Measurements from ENCODE around the gene SPATA9. TPM values are rescaled to one million over a fixed set of nuclear protein-coding genes. Genes with fewer than 3 reads are reported as not detected.

SPATA9 gene
- total RNA-seq, 1 experiment from 2014 or later = 0.34 TPM

DNA sequence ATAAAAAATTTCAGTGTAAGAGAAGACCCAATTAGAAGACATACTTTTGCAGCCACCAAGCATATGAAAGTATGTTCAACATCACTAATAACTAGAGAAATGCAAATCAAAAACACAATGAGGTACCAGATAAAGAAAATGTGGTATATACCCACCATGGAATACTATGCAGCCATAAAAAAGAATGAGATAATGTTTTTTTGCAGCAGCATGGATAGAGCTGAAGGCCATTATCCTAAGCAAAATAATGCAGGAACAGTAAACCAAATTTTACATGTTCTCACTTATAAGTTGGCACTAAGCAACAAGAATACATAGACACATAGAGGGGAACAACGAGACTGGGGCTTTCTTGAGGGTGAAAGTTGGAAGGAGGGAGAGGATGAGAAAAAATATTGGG, 6.9 kb upstream of the SPATA9 start:
- H3K27me3 ChIP-seq (replicated peaks; ENCODE audit: control insufficient read depth, insufficient read depth, low read length) = no peaks in the 10 kb centered on the region
- no peaks in the 10 kb centered on the region for H3K27me3 Mint-ChIP-seq (ENCODE audit: insufficient read depth, unreplicated experiment)
- H3K4me1 Mint-ChIP-seq (ENCODE audit: low read depth, unreplicated experiment) = no peaks in the 10 kb centered on the region
- no TSS peak for BruUV-seq (replicated peaks)
- no peak overlapping the region for H3K27ac Mint-ChIP-seq (ENCODE audit: unreplicated experiment)
- H3K9me3 ChIP-seq = no peaks in the 10 kb centered on the region
- H3K4me1 ChIP-seq = no peaks in the 10 kb centered on the region; the same call in 1 of the 2 replicates
- ChIA-PET POLR2A (no interaction called here), CTCF (no interaction called here)
- no peak overlapping the region for H3K4me3 Mint-ChIP-seq (ENCODE audit: unreplicated experiment)
- no peak for DNase-seq
- intact Hi-C loops (cut with micrococcal nuclease; ENCODE audit: unreplicated experiment) = no loop called here
- H3K36me3 ChIP-seq (ENCODE audit: control insufficient read depth, insufficient read depth, low read length) = no peaks in the 10 kb centered on the region
- H3K4me3 ChIP-seq (ENCODE audit: low read depth, low read length) = no peak overlapping the region
- H3K36me3 Mint-ChIP-seq (ENCODE audit: insufficient read depth, unreplicated experiment) = no peaks in the 10 kb centered on the region
- H3K9me3 Mint-ChIP-seq (ENCODE audit: unreplicated experiment) = no peaks in the 10 kb centered on the region
- TF ChIP-seq CTCF (IDR thresholded peaks at IDR 0.05; ENCODE audit: insufficient read depth in 1 of 2, low read depth in 1 of 2, low read length in 1 of 2, severe bottlenecking in 1 of 2, unreplicated experiment in 1 of 2) = no peak

- no peaks in the 10 kb centered on the region for H3K27me3 ChIP-seq (replicated peaks; ENCODE audit: control insufficient read depth, insufficient read depth, low read length)
- H3K9me3 Mint-ChIP-seq (ENCODE audit: unreplicated experiment) = no peaks in the 10 kb centered on the region
- no peaks in the 10 kb centered on the region for H3K27me3 Mint-ChIP-seq (ENCODE audit: insufficient read depth, unreplicated experiment)
- no peaks in the 10 kb centered on the region; the same call in 1 of the 2 replicates for H3K4me1 ChIP-seq
- no TSS peak for BruUV-seq (replicated peaks)
- H3K36me3 Mint-ChIP-seq (ENCODE audit: insufficient read depth, unreplicated experiment) = no peaks in the 10 kb centered on the region
- ChIA-PET CTCF (interaction anchor here (0.5 kb wide), 1 partner anchor 1010 kb away, joined by 3 read pairs; no protein-coding TSS in a partner anchor), POLR2A (interaction anchor here (1.1 kb wide), 1 partner anchor 40 kb away, joined by 3 read pairs; the partner anchor contains the start of gene RFESD)
- no peak for TF ChIP-seq CTCF (IDR thresholded peaks at IDR 0.05; ENCODE audit: insufficient read depth in 1 of 2, low read depth in 1 of 2, low read length in 1 of 2, severe bottlenecking in 1 of 2, unreplicated experiment in 1 of 2)
- H3K4me3 Mint-ChIP-seq (ENCODE audit: unreplicated experiment) = no peak overlapping the region
- intact Hi-C loops (cut with micrococcal nuclease; ENCODE audit: unreplicated experiment) = loop anchor here (1.0 to 2.0 kb wide), 2 partner anchors 14 to 42 kb away; no protein-coding TSS in a partner anchor
- H3K9me3 ChIP-seq = no peaks in the 10 kb centered on the region
- H3K27ac Mint-ChIP-seq (ENCODE audit: unreplicated experiment) = no peak overlapping the region
- no peaks in the 10 kb centered on the region for H3K36me3 ChIP-seq (ENCODE audit: control insufficient read depth, insufficient read depth, low read length)
- H3K4me1 Mint-ChIP-seq (ENCODE audit: low read depth, unreplicated experiment) = no peaks in the 10 kb centered on the region
- DNase-seq = peak in 1 of 2 experiments; percentile 17
- no peak overlapping the region for H3K4me3 ChIP-seq (ENCODE audit: low read depth, low read length)
Measured at GRCh38 chr5:95686651-95687050, 3.9 kb upstream of the SPATA9 start.

DNA sequence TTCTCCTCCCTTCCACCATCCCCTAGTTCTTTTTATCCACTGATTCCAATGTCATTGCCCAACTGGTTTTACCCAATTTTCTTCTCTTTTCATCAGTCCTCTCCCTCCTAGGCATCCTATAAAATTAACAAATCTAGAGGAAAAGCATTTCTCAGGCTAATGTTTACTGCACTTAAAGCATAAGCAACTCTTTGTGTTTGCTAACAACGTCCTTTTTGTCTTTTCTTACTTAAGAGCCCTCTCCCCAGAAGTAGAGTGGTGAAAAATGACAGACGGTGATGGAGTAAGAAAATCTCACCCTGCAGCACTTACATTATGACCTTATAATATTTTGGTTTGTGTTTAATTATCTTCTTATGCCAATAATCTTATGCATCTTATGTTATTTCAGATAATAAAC, 1.6 kb upstream of the SPATA9 start:
- H3K36me3 Mint-ChIP-seq (ENCODE audit: insufficient read depth, unreplicated experiment) = no peaks in the 10 kb centered on the region
- no peaks in the 10 kb centered on the region for H3K4me1 Mint-ChIP-seq (ENCODE audit: low read depth, unreplicated experiment)
- no peak overlapping the region for H3K4me3 Mint-ChIP-seq (ENCODE audit: unreplicated experiment)
- Histone ChIP-seq H3K4me1 (no peaks in the 10 kb centered on the region; the same call in 1 of the 2 replicates), H3K4me3 (ENCODE audit: low read depth, low read length) (no peak overlapping the region), H3K36me3 (ENCODE audit: control insufficient read depth, insufficient read depth, low read length) (no peaks in the 10 kb centered on the region), H3K9me3 (no peaks in the 10 kb centered on the region), H3K27me3 (replicated peaks; ENCODE audit: control insufficient read depth, insufficient read depth, low read length) (no peaks in the 10 kb centered on the region)
- ChIA-PET POLR2A (no interaction called here), CTCF (no interaction called here)
- H3K27ac Mint-ChIP-seq (ENCODE audit: unreplicated experiment) = no peak overlapping the region
- intact Hi-C loops (cut with micrococcal nuclease; ENCODE audit: unreplicated experiment) = no loop called here
- no peaks in the 10 kb centered on the region for H3K9me3 Mint-ChIP-seq (ENCODE audit: unreplicated experiment)
- no peak for TF ChIP-seq CTCF (IDR thresholded peaks at IDR 0.05; ENCODE audit: insufficient read depth in 1 of 2, low read depth in 1 of 2, low read length in 1 of 2, severe bottlenecking in 1 of 2, unreplicated experiment in 1 of 2)
- BruUV-seq (replicated peaks) = no TSS peak
- no peaks in the 10 kb centered on the region for H3K27me3 Mint-ChIP-seq (ENCODE audit: insufficient read depth, unreplicated experiment)
- DNase-seq = no peak

All from Caco-2 (cell line).